ENCODE measurements around the gene SYNRG. TPM values are rescaled to one million over a fixed set of nuclear protein-coding genes. Genes with fewer than 3 reads are reported as not detected.

Gene SYNRG
- total RNA-seq: 10 to 100 TPM; 23.6 to 28.6 TPM

- ATAC-seq (ENCODE audit: insufficient number of reproducible peaks, low FRiP score, low read depth) (peak; percentile 85), DNase-seq (ENCODE audit: low spot score) (peak; percentile 93)
- Histone ChIP-seq H3K4me3 (peak within 1 kb of the TSS; percentile 94), H3K4me1 (ENCODE audit: control insufficient read depth in 1 of 2, low read depth in 2 of 2) (peaks cover 26 to 32% of the 10 kb centered on the region in 2 donors), H3K9me3 (no peaks in the 10 kb centered on the region), H3K27ac (peak within 1 kb of the TSS; percentile 85 to 86), H3K27me3 (replicated peaks; ENCODE audit: insufficient read depth) (no peaks in the 10 kb centered on the region), H3K36me3 (no peaks in the 10 kb centered on the region)
- TF ChIP-seq CTCF (IDR thresholded peaks at IDR 0.05): peak; percentile 41
Measured at GRCh38 chr17:37609170-37610040, at the start of gene SYNRG. Gene SYNRG, minus strand, starts transcription at chr17:37609418. Its CDS starts 63 bp downstream, at chr17:37609355.

- H3K36me3 ChIP-seq: no peaks in the 10 kb centered on the region
- no peak for DNase-seq (ENCODE audit: low spot score)
- H3K27ac ChIP-seq: no peak overlapping the region
- H3K27me3 ChIP-seq (replicated peaks; ENCODE audit: insufficient read depth): no peaks in the 10 kb centered on the region
- TF ChIP-seq CTCF (IDR thresholded peaks at IDR 0.05): no peak
- H3K9me3 ChIP-seq: no peaks in the 10 kb centered on the region
- no peaks in the 10 kb centered on the region for H3K4me1 ChIP-seq (ENCODE audit: control insufficient read depth in 1 of 2, low read depth in 2 of 2)
- no peak overlapping the region for H3K4me3 ChIP-seq
- ATAC-seq (ENCODE audit: insufficient number of reproducible peaks, low FRiP score, low read depth): no peak
Measured at GRCh38 chr17:37657202-37657601, 48.0 kb upstream of the SYNRG start.

GRCh38 chr17:37651849-37652248 lies 42.6 kb upstream of the SYNRG start:
- DNase-seq (ENCODE audit: low spot score) (no peak), ATAC-seq (ENCODE audit: insufficient number of reproducible peaks, low FRiP score, low read depth) (no peak)
- Histone ChIP-seq H3K4me1 (ENCODE audit: control insufficient read depth in 1 of 2, low read depth in 2 of 2) (no peaks in the 10 kb centered on the region), H3K4me3 (no peak overlapping the region), H3K27me3 (replicated peaks; ENCODE audit: insufficient read depth) (no peaks in the 10 kb centered on the region), H3K36me3 (no peaks in the 10 kb centered on the region), H3K9me3 (no peaks in the 10 kb centered on the region), H3K27ac (no peak overlapping the region)
- TF ChIP-seq CTCF (IDR thresholded peaks at IDR 0.05): no peak

- no peak for TF ChIP-seq CTCF (IDR thresholded peaks at IDR 0.05)
- no peak for ATAC-seq (ENCODE audit: insufficient number of reproducible peaks, low FRiP score, low read depth)
- DNase-seq (ENCODE audit: low spot score): no peak
- no peak overlapping the region for H3K4me3 ChIP-seq
- H3K9me3 ChIP-seq: no peaks in the 10 kb centered on the region
- H3K4me1 ChIP-seq (ENCODE audit: control insufficient read depth in 1 of 2, low read depth in 2 of 2): no peaks in the 10 kb centered on the region
- no peak overlapping the region for H3K27ac ChIP-seq
- no peaks in the 10 kb centered on the region for H3K36me3 ChIP-seq
- no peaks in the 10 kb centered on the region for H3K27me3 ChIP-seq (replicated peaks; ENCODE audit: insufficient read depth)
Measured at GRCh38 chr17:37650419-37651003, 41.3 kb upstream of the SYNRG start.

GRCh38 chr17:37648555-37648954 lies 39.3 kb upstream of the SYNRG start:
- no peak for TF ChIP-seq CTCF (IDR thresholded peaks at IDR 0.05)
- DNase-seq (ENCODE audit: low spot score): no peak
- Histone ChIP-seq H3K36me3 (no peaks in the 10 kb centered on the region), H3K4me3 (no peak overlapping the region), H3K4me1 (ENCODE audit: control insufficient read depth in 1 of 2, low read depth in 2 of 2) (peaks cover 5% of the 10 kb centered on the region in 2 donors), H3K27me3 (replicated peaks; ENCODE audit: insufficient read depth) (no peaks in the 10 kb centered on the region), H3K27ac (no peak overlapping the region), H3K9me3 (no peaks in the 10 kb centered on the region)
- no peak for ATAC-seq (ENCODE audit: insufficient number of reproducible peaks, low FRiP score, low read depth)
